Heart left ventricle (tissue), 16 donors: ENCODE results near the gene B3GALNT1. TPM values are rescaled to one million over a fixed set of nuclear protein-coding genes. Genes with fewer than 3 reads are reported as not detected.

Source experiments
- ATAC-seq, 4 donors: fragments of 200-7000 bp; cut with Tn5 transposase; one replicate each; pipeline ENCODE4 v1.9.1; 2020 to 2022; ENCODE audit warnings: moderate library complexity in 4 of 4, mild to moderate bottlenecking in 3 of 4, moderate number of reproducible peaks in 1 of 4
- DNase-seq, 5 donors: peaks; one replicate each; pipeline ENCODE4 v3.0.0-alpha.2; 2020
- H3K27ac ChIP-seq, 12 donors: fragments of 200-600 bp; sonication (generic) in 4 of 12; one replicate each; pipeline versions ENCODE4 v1.5.0 to v1.8.0; 2016 to 2022; ENCODE audit warnings: mild to moderate bottlenecking in 2 of 12
- H3K27me3 ChIP-seq, 9 donors: fragments of 200-600 bp; sonication (generic) in 2 of 9; one replicate each; pipeline versions ENCODE4 v1.5.1 to v1.8.0; 2016 to 2022; ENCODE audit warnings: mild to moderate bottlenecking in 3 of 9
- H3K36me3 ChIP-seq, 9 donors: fragments of 200-600 bp; sonication (generic) in 2 of 9; one replicate each; pipeline versions ENCODE4 v1.5.0 to v1.8.0; 2018 to 2022; ENCODE audit warnings: mild to moderate bottlenecking in 2 of 9
- H3K4me1 ChIP-seq, 12 donors: fragments of 200-600 bp; sonication (generic) in 4 of 12; one replicate each; pipeline versions ENCODE4 v1.5.0 to v1.8.0; 2016 to 2022; ENCODE audit warnings: mild to moderate bottlenecking in 3 of 12
- H3K4me3 ChIP-seq, 12 donors: fragments of 200-600 bp; sonication (generic) in 4 of 12; one replicate each; pipeline versions ENCODE4 v1.5.0 to v1.8.0; 2017 to 2022; ENCODE audit warnings: mild to moderate bottlenecking in 9 of 12, moderate library complexity in 4 of 12
- H3K9me3 ChIP-seq, 12 donors: fragments of 200-600 bp; sonication (generic) in 4 of 12; one replicate each; pipeline versions ENCODE4 v1.5.0 to v1.8.0; 2016 to 2022; ENCODE audit warnings: mild to moderate bottlenecking in 1 of 12
- POLR2A ChIP-seq, 2 donors: fragments of 450-650 bp; IDR thresholded peaks; one replicate each; pipeline ENCODE4 v1.6.1; 2017; ENCODE audit warnings: antibody characterized with exemption in 2 of 2, mild to moderate bottlenecking in 2 of 2, moderate library complexity in 2 of 2
- WGBS, 4 donors: extraction: QIAGEN DNeasy Blood & Tissue Kit in 2 of 4; methylation state at CpG; one replicate each; pipeline versions ENCODE4 v1.1.5 to v1.1.7; 2013 to 2018; 5-methylcytosine and 5-hydroxymethylcytosine counted together
- intact Hi-C, 10 donors: fragments of 100-400 bp; cut with DNase I; formaldehyde crosslinking; loops; one replicate each; pipeline versions ENCODE4 v1.11.1 to v1.14.2; 2022
- polyA plus RNA-seq, 2 donors: library from polyadenylated mRNA; stranded (reverse); fragments of 200-250 nt; gene quantifications; one replicate each; pipeline ENCODE4 v1.2.3, GENCODE V29; 2013
- total RNA-seq, 9 donors: library from RNA; depleted of rRNA in 2 of 9; stranded (reverse); fragments of >200 nt in 2 of 9; fragmentation: NEBNext Ultra II Directional in 3 of 9; extraction: Animal tissue kit (Norgen Biotek cat#: 25700) in 3 of 9; gene quantifications; one replicate each; pipeline versions ENCODE4 v1.1.0 to v1.2.4, GENCODE V29; 2016 to 2023
- TF ChIP-seq, protein P1 (sequence below), 12 donors: fragments of 200-600 bp; sonication (generic) in 4 of 12; IDR thresholded peaks; one replicate each; pipeline versions ENCODE4 v1.5.0 to v1.8.0; 2018 to 2022; ENCODE audit warnings: antibody characterized with exemption in 12 of 12, mild to moderate bottlenecking in 5 of 12
- donor health status: ischemic (EF 13 %, LVEDD 7.1; RV severe dilation, severe dysfunction).
- donor health status: healthy with polysubstance abuse.
- donor health status: DM: no; HTN: yes; CAD: no.
- donor health status: DM: no; HTN: no; CAD: no.
- donor health status: ischemic (EF 25% LVEDD 6.9; RV normal size, moderate dysfunction).
- donor health status: ischemic (EF 25% LVEDD 5.7; RV mildly dilated, moderate dysfunction).
- donor health status: healthy.
- donor health status: DM: yes; HTN: yes; CAD: no.
- donor health status: ischemic (EF 35%, LVEDD 5.7; RV mildly dilated, moderate dysfunction).
- donor health status: nonischemic (EF 11% LVEDD 7.7; RV severe dilation, severe dysfunction).
- donor health status: DM: yes; HTN: yes; CAD: no.
- donor health status: PGD.
- donor health status: ischemic (EF 29% LVEDD 5.4; RV normal size, mild dysfunction).
- donor health status: nonischemic (EF 23%, LVEDD 6.1; RV moderate dilation, normal function).

B3GALNT1 gene
- total and polyA plus RNA-seq, 11 donors: 15.2 to 94.6 (median 63.3) TPM

- H3K9me3 ChIP-seq: no peaks in the 10 kb centered on the region
- H3K4me3 ChIP-seq: no peak overlapping the region
- no peak for DNase-seq
- no peak overlapping the region for H3K27ac ChIP-seq
- ATAC-seq: no peak
- H3K4me1 ChIP-seq: peaks cover 0 to 33% (median 6%) of the 10 kb centered on the region in 12 donors
- no peaks in the 10 kb centered on the region for H3K27me3 ChIP-seq
- TF ChIP-seq, protein P1, sequence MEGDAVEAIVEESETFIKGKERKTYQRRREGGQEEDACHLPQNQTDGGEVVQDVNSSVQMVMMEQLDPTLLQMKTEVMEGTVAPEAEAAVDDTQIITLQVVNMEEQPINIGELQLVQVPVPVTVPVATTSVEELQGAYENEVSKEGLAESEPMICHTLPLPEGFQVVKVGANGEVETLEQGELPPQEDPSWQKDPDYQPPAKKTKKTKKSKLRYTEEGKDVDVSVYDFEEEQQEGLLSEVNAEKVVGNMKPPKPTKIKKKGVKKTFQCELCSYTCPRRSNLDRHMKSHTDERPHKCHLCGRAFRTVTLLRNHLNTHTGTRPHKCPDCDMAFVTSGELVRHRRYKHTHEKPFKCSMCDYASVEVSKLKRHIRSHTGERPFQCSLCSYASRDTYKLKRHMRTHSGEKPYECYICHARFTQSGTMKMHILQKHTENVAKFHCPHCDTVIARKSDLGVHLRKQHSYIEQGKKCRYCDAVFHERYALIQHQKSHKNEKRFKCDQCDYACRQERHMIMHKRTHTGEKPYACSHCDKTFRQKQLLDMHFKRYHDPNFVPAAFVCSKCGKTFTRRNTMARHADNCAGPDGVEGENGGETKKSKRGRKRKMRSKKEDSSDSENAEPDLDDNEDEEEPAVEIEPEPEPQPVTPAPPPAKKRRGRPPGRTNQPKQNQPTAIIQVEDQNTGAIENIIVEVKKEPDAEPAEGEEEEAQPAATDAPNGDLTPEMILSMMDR (IDR thresholded peaks at IDR 0.05): no peak
- no peak for TF ChIP-seq POLR2A (IDR thresholded peaks at IDR 0.05)
- intact Hi-C loops: loop anchor here in 1 of 10 donors (10.0 kb wide), 1 partner anchor 342 kb away; no protein-coding TSS in a partner anchor
- H3K36me3 ChIP-seq: peaks cover 0 to 5% (median 0%) of the 10 kb centered on the region in 9 donors
Measured at GRCh38 chr3:161072751-161073150, 32.4 kb downstream of the B3GALNT1 start.

GRCh38 chr3:161072211-161072621, 32.9 kb downstream of the B3GALNT1 start:
- intact Hi-C loops: loop anchor here in 1 of 10 donors (10.0 kb wide), 1 partner anchor 343 kb away; no protein-coding TSS in a partner anchor
- peaks cover 0 to 33% (median 9%) of the 10 kb centered on the region in 12 donors for H3K4me1 ChIP-seq
- ATAC-seq: no peak
- H3K4me3 ChIP-seq: no peak overlapping the region
- no peak for DNase-seq
- H3K36me3 ChIP-seq: peaks cover 0 to 5% (median 0%) of the 10 kb centered on the region in 9 donors
- 91 to 100% (median 95%) methylated on average over 1 of the region's 1 CpG for WGBS, 4 donors
- no peaks in the 10 kb centered on the region for H3K27me3 ChIP-seq
- no peak for TF ChIP-seq POLR2A (IDR thresholded peaks at IDR 0.05)
- TF ChIP-seq, protein P1 (IDR thresholded peaks at IDR 0.05): no peak
- H3K27ac ChIP-seq: no peak overlapping the region
- H3K9me3 ChIP-seq: no peaks in the 10 kb centered on the region

DNA sequence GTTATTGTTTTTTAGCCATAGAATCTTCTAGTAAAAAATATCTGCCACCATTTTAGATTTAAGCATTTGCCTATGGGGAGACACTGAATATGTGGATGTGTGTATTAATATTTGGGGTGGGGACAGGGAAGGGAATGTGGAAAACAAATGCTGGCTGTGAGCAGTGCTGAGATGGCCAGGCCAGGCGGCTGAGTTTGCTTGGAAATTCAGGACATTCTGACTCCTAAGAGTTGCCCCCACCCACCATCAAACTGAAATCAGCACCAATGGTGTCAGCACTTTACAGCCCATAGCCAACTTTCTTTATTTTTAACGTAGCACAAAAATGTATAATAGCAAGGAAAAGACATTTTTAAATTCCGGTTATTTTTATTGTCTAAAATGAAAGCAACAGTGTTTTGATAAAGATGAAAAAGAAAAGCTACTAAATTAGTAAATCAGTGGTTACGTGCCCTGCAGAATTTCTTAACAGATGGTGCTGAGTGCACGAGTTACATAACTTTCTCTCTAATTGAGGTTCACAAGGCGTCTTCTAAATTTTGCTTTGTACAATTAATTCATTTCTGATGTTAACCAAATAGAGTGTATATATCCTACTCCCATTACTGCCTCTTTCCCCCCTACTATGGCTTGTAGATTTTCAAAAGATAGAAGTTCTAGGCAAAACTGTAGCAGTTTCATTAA, 34.0 kb downstream of the B3GALNT1 start:
- intact Hi-C loops: loop anchor here in 1 of 10 donors (10.0 kb wide), 1 partner anchor 344 kb away; no protein-coding TSS in a partner anchor
- Histone ChIP-seq H3K4me3 (peak overlapping the region in 1 of 12 donors; percentile 14), H3K27ac (peak overlapping the region in 1 of 12 donors; percentile 9), H3K9me3 (no peaks in the 10 kb centered on the region), H3K27me3 (no peaks in the 10 kb centered on the region), H3K4me1 (peaks cover 0 to 33% (median 10%) of the 10 kb centered on the region in 12 donors), H3K36me3 (peaks cover 0 to 5% (median 0%) of the 10 kb centered on the region in 9 donors)
- no peak for ATAC-seq
- no peak for DNase-seq
- TF ChIP-seq, protein P1 (IDR thresholded peaks at IDR 0.05): no peak
- no peak for TF ChIP-seq POLR2A (IDR thresholded peaks at IDR 0.05)
- WGBS, 4 donors: 69 to 75% (median 72%) methylated on average over 6 of the region's 6 CpGs

- intact Hi-C loops: loop anchor here in 1 of 10 donors (10.0 kb wide), 1 partner anchor 344 kb away; no protein-coding TSS in a partner anchor
- no peaks in the 10 kb centered on the region for H3K27me3 ChIP-seq
- peaks cover 0 to 33% (median 10%) of the 10 kb centered on the region in 12 donors for H3K4me1 ChIP-seq
- DNase-seq (no peak), ATAC-seq (no peak)
- H3K9me3 ChIP-seq: no peaks in the 10 kb centered on the region
- TF ChIP-seq, protein P1 (IDR thresholded peaks at IDR 0.05): no peak
- TF ChIP-seq POLR2A (IDR thresholded peaks at IDR 0.05): no peak
- no peak overlapping the region for H3K4me3 ChIP-seq
- 80 to 93% (median 89%) methylated on average over 9 of the region's 9 CpGs for WGBS, 4 donors
- peak overlapping the region in 3 of 12 donors; percentile 14 to 74 (median 14) for H3K27ac ChIP-seq
- H3K36me3 ChIP-seq: peaks cover 0 to 9% (median 0%) of the 10 kb centered on the region in 9 donors
Measured at GRCh38 chr3:161070252-161070930, 34.8 kb downstream of the B3GALNT1 start.
